Measurements from ENCODE around the gene TMEM119. TPM values are rescaled to one million over a fixed set of nuclear protein-coding genes. Genes with fewer than 3 reads are reported as not detected.
A peak's percentile ranks its signal among the peaks of the same experiment; 100 is the strongest.
"Not testable (repeated sequence)": the region's sequence is repeated elsewhere in the genome, so short reads cannot be mapped to it uniquely, and the experiment has no call there.

Gene TMEM119
- polyA plus RNA-seq, 3 donors from 2014 or later = 0.47 TPM; not detected in 2

GRCh38 chr12:108563804-108564151 lies 34.1 kb downstream of the TMEM119 start:
- peaks cover 2 to 11% (median 6%) of the 10 kb centered on the region in 3 donors for H3K27me3 Mint-ChIP-seq (ENCODE audit: low read depth in 3 of 3)
- H3K4me3 Mint-ChIP-seq = peak overlapping the region; percentile 91 to 100 (median 100)
- peaks cover 7 to 34% (median 27%) of the 10 kb centered on the region in 3 donors for H3K36me3 Mint-ChIP-seq

GRCh38 chr12:108563136-108563803 lies 34.6 kb downstream of the TMEM119 start:
- peaks cover 46 to 51% of the 10 kb centered on the region in 2 donors for H3K4me1 Mint-ChIP-seq
- H3K27ac Mint-ChIP-seq = peak overlapping the region; percentile 90 to 100 (median 94)
- DNase-seq = peak; percentile 77 to 82 (median 78)
- peaks cover 7 to 29% (median 24%) of the 10 kb centered on the region in 3 donors for H3K36me3 Mint-ChIP-seq
- H3K9me3 Mint-ChIP-seq = no peaks in the 10 kb centered on the region
- H3K4me3 Mint-ChIP-seq = peak overlapping the region; percentile 91 to 100 (median 100)
- H3K27me3 Mint-ChIP-seq (ENCODE audit: low read depth in 3 of 3) = peaks cover 2 to 11% (median 6%) of the 10 kb centered on the region in 3 donors

More at GRCh38 chr12:108563804-108564151, 34.1 kb downstream of the TMEM119 start:
- Mint-ChIP-seq H3K4me1 (peaks cover 43 to 48% of the 10 kb centered on the region in 2 donors), H3K27ac (peak overlapping the region in 4 of 6 donors; percentile 93 to 100 (median 96)), H3K9me3 (no peaks in the 10 kb centered on the region)
- no peak for DNase-seq

- peak; percentile 98 to 99 (median 99) for DNase-seq
Observed at GRCh38 chr12:108562348-108563135, 35.3 kb downstream of the TMEM119 start, which contains the start of gene ISCU. Gene ISCU (plus strand): TSS chr12:108562596. CDS start chr12:108562623, 27 bp downstream.

GRCh38 chr12:108561852-108562347 lies 36.0 kb downstream of the TMEM119 start:
- Mint-ChIP-seq H3K4me3 (peak overlapping the region; percentile 99 to 100 (median 100)), H3K27ac (peak overlapping the region; percentile 98 to 100 (median 100)), H3K4me1 (peaks cover 53 to 64% of the 10 kb centered on the region in 2 donors), H3K27me3 (ENCODE audit: low read depth in 3 of 3) (peaks cover 2 to 11% (median 6%) of the 10 kb centered on the region in 3 donors), H3K36me3 (peaks cover 7 to 18% (median 14%) of the 10 kb centered on the region in 3 donors), H3K9me3 (no peaks in the 10 kb centered on the region)
- no peak for DNase-seq

More at GRCh38 chr12:108562348-108563135, 35.3 kb downstream of the TMEM119 start, which contains the start of gene ISCU:
- peak within 1 kb of the TSS; percentile 99 to 100 (median 100) for H3K4me3 Mint-ChIP-seq
- H3K36me3 Mint-ChIP-seq = peaks cover 7 to 23% (median 21%) of the 10 kb centered on the region in 3 donors
- no peaks in the 10 kb centered on the region for H3K9me3 Mint-ChIP-seq
- peaks cover 2 to 11% (median 6%) of the 10 kb centered on the region in 3 donors for H3K27me3 Mint-ChIP-seq (ENCODE audit: low read depth in 3 of 3)
- peaks cover 50 to 58% of the 10 kb centered on the region in 2 donors for H3K4me1 Mint-ChIP-seq
- peak within 1 kb of the TSS; percentile 98 to 100 (median 100) for H3K27ac Mint-ChIP-seq

GRCh38 chr12:108560752-108561719 lies 36.8 kb downstream of the TMEM119 start, which contains the start of gene SART3:
Gene SART3 (minus strand): TSS chr12:108561173. CDS start chr12:108561154, 19 bp downstream.
- peak within 1 kb of the TSS; percentile 98 to 100 (median 100) for H3K27ac Mint-ChIP-seq
- peak within 1 kb of the TSS; percentile 99 to 100 (median 100) for H3K4me3 Mint-ChIP-seq
- peaks cover 61 to 73% of the 10 kb centered on the region in 2 donors for H3K4me1 Mint-ChIP-seq
- H3K9me3 Mint-ChIP-seq = no peaks in the 10 kb centered on the region
- DNase-seq = peak; percentile 83 to 86 (median 86)
- H3K27me3 Mint-ChIP-seq (ENCODE audit: low read depth in 3 of 3) = peaks cover 2 to 11% (median 6%) of the 10 kb centered on the region in 3 donors
- peaks cover 7 to 10% (median 9%) of the 10 kb centered on the region in 3 donors for H3K36me3 Mint-ChIP-seq

- peak in 2 of 3 donors; percentile 18 to 22 for DNase-seq
- Mint-ChIP-seq H3K27me3 (ENCODE audit: low read depth in 3 of 3) (peaks cover 2 to 11% (median 6%) of the 10 kb centered on the region in 3 donors), H3K36me3 (peaks cover 3 to 5% (median 4%) of the 10 kb centered on the region in 3 donors), H3K9me3 (no peaks in the 10 kb centered on the region), H3K4me3 (peak overlapping the region; percentile 99 to 100 (median 100)), H3K27ac (peak overlapping the region; percentile 98 to 100 (median 100)), H3K4me1 (peaks cover 68 to 80% of the 10 kb centered on the region in 2 donors)
Observed at GRCh38 chr12:108560321-108560721, 37.6 kb downstream of the TMEM119 start.

GRCh38 chr12:108559748-108560147 lies 38.1 kb downstream of the TMEM119 start:
- Mint-ChIP-seq H3K27ac (peak overlapping the region; percentile 98 to 100 (median 100)), H3K9me3 (no peaks in the 10 kb centered on the region)
- DNase-seq = no peak

GRCh38 chr12:108559007-108559655 lies 38.8 kb downstream of the TMEM119 start:
- H3K4me1 Mint-ChIP-seq = peaks cover 74 to 91% of the 10 kb centered on the region in 2 donors
- no peaks in the 10 kb centered on the region for H3K9me3 Mint-ChIP-seq
- peaks cover 0 to 4% (median 0%) of the 10 kb centered on the region in 3 donors for H3K36me3 Mint-ChIP-seq
- H3K27me3 Mint-ChIP-seq (ENCODE audit: low read depth in 3 of 3) = peaks cover 2 to 11% (median 6%) of the 10 kb centered on the region in 3 donors
- H3K4me3 Mint-ChIP-seq = peak overlapping the region in 4 of 5 donors; percentile 51 to 100 (median 80)
- H3K27ac Mint-ChIP-seq = peak overlapping the region; percentile 28 to 100 (median 82)
- DNase-seq = no peak

More at GRCh38 chr12:108559748-108560147, 38.1 kb downstream of the TMEM119 start:
- Mint-ChIP-seq H3K4me3 (peak overlapping the region; percentile 99 to 100 (median 100)), H3K27me3 (ENCODE audit: low read depth in 3 of 3) (peaks cover 2 to 11% (median 6%) of the 10 kb centered on the region in 3 donors), H3K4me1 (peaks cover 72 to 86% of the 10 kb centered on the region in 2 donors), H3K36me3 (peaks cover 0 to 4% (median 3%) of the 10 kb centered on the region in 3 donors)

- not testable (repeated sequence) for H3K27me3 Mint-ChIP-seq (ENCODE audit: low read depth in 3 of 3); H3K9me3 Mint-ChIP-seq; DNase-seq; H3K36me3 Mint-ChIP-seq; H3K4me3 Mint-ChIP-seq
- Mint-ChIP-seq H3K4me1 (peaks cover 73 to 96% of the 10 kb centered on the region in 2 donors), H3K27ac (peak overlapping the region in 1 of 6 donors; percentile 4)
Observed at GRCh38 chr12:108555383-108555782, 42.5 kb downstream of the TMEM119 start.

- peaks cover 0 to 4% (median 0%) of the 10 kb centered on the region in 3 donors for H3K36me3 Mint-ChIP-seq
- peaks cover 68 to 95% of the 10 kb centered on the region in 2 donors for H3K4me1 Mint-ChIP-seq
- no peaks in the 10 kb centered on the region for H3K27me3 Mint-ChIP-seq (ENCODE audit: low read depth in 3 of 3)
- no peak overlapping the region for H3K4me3 Mint-ChIP-seq
- H3K27ac Mint-ChIP-seq = no peak overlapping the region
- no peak for DNase-seq
- no peaks in the 10 kb centered on the region for H3K9me3 Mint-ChIP-seq
Observed at GRCh38 chr12:108553799-108554198, 44.1 kb downstream of the TMEM119 start.

- H3K4me3 Mint-ChIP-seq = peak overlapping the region in 4 of 5 donors; percentile 7 to 57 (median 39)
- H3K27me3 Mint-ChIP-seq (ENCODE audit: low read depth in 3 of 3) = no peaks in the 10 kb centered on the region
- no peak for DNase-seq
- H3K4me1 Mint-ChIP-seq = peaks cover 58 to 80% of the 10 kb centered on the region in 2 donors
- H3K27ac Mint-ChIP-seq = peak overlapping the region in 5 of 6 donors; percentile 13 to 73 (median 31)
- H3K36me3 Mint-ChIP-seq = peaks cover 4 to 17% (median 8%) of the 10 kb centered on the region in 3 donors
- no peaks in the 10 kb centered on the region for H3K9me3 Mint-ChIP-seq
Observed at GRCh38 chr12:108551535-108551934, 46.3 kb downstream of the TMEM119 start.

Measured in immature natural killer cell (primary cell).